SU-DHL-6 (cell line): Measurements from ENCODE around the gene MICAL2.

Source experiments
- H2AFZ ChIP-seq: fragments of 200-600 bp; sonication (generic); 2 replicates; pipeline ENCODE4 v1.6.1; 2014; ENCODE audit warnings: low read depth, mild to moderate bottlenecking, moderate library complexity, mixed read lengths, antibody characterized with exemption, low read length; ENCODE audit not compliant: severe bottlenecking
- H3F3A ChIP-seq: fragments of 200-600 bp; shearing (Covaris generic); 2 replicates; pipeline ENCODE4 v1.6.0; 2016; ENCODE audit warnings: antibody characterized with exemption, mild to moderate bottlenecking; ENCODE audit not compliant: insufficient read depth
- H3K27ac ChIP-seq: fragments of 200-600 bp; sonication (generic); 2 replicates; pipeline ENCODE4 v1.5.1; 2016; ENCODE audit warnings: low read depth, mild to moderate bottlenecking, low read length, moderate library complexity, mixed read lengths
- H3K27me3 ChIP-seq: fragments of 200-600 bp; sonication (generic), shearing (Covaris generic); 2 replicates; pipeline ENCODE4 v1.6.0; 2014; ENCODE audit warnings: mild to moderate bottlenecking, low read length
- H3K36me3 ChIP-seq: fragments of 200-600 bp; sonication (generic); 2 replicates; pipeline ENCODE4 v1.6.1; 2014; ENCODE audit warnings: mild to moderate bottlenecking, low read length, mixed read lengths
- H3K4me2 ChIP-seq: fragments of 300-600, 200-600 bp; shearing (Covaris generic), sonication (generic); 2 replicates; pipeline ENCODE4 v1.6.0; 2014; ENCODE audit warnings: low read length, low read depth, mild to moderate bottlenecking; ENCODE audit not compliant: poor library complexity, severe bottlenecking
- H3K4me3 ChIP-seq: fragments of 200-600 bp; sonication (generic); 2 replicates; pipeline ENCODE4 v1.5.1; 2014; ENCODE audit warnings: antibody characterized with exemption, low read length, mild to moderate bottlenecking, mixed read lengths; ENCODE audit not compliant: insufficient read depth, poor library complexity, severe bottlenecking
- H3K79me2 ChIP-seq: fragments of 200-600 bp; sonication (generic); 2 replicates; pipeline ENCODE4 v1.6.1; 2014; ENCODE audit warnings: mild to moderate bottlenecking, low read length, moderate library complexity; ENCODE audit not compliant: insufficient read depth
- H3K9ac ChIP-seq: fragments of 200-600 bp; sonication (generic); 2 replicates; pipeline ENCODE4 v1.7.0; 2014; ENCODE audit warnings: mild to moderate bottlenecking, low read length
- H3K9me2 ChIP-seq: fragments of 200-600 bp; sonication (generic); replicated peaks from 2 replicates; pipeline ENCODE4 v1.6.1; 2014; ENCODE audit warnings: low read length; ENCODE audit not compliant: insufficient read depth
- H3K9me3 ChIP-seq: fragments of 200-600 bp; sonication (generic); 2 replicates; pipeline ENCODE4 v1.6.1; 2014; ENCODE audit warnings: low read length, mixed read lengths; ENCODE audit not compliant: insufficient read depth
- H4K20me1 ChIP-seq: fragments of 200-600 bp; sonication (generic); 2 replicates; pipeline ENCODE4 v1.6.1; 2014; ENCODE audit warnings: low read depth, mild to moderate bottlenecking, antibody characterized with exemption, low read length, moderate library complexity, mixed read lengths
- EZH2phosphoT487 ChIP-seq: fragments of 200-600 bp; sonication (generic), shearing (Covaris generic); conservative IDR thresholded peaks from 2 replicates; pipeline ENCODE4 v1.6.1; 2018; ENCODE audit warnings: mild to moderate bottlenecking, antibody characterized with exemption, low read length, moderate library complexity, mixed read lengths
- TF ChIP-seq, protein P1 (sequence below): fragments of 200-600 bp; sonication (generic); IDR thresholded peaks from one replicate; pipeline ENCODE4 v1.5.1; 2017; ENCODE audit warnings: antibody characterized with exemption, mild to moderate bottlenecking, low read length, moderate library complexity; ENCODE audit not compliant: insufficient read depth, poor library complexity, severe bottlenecking

Gene MICAL2

DNA sequence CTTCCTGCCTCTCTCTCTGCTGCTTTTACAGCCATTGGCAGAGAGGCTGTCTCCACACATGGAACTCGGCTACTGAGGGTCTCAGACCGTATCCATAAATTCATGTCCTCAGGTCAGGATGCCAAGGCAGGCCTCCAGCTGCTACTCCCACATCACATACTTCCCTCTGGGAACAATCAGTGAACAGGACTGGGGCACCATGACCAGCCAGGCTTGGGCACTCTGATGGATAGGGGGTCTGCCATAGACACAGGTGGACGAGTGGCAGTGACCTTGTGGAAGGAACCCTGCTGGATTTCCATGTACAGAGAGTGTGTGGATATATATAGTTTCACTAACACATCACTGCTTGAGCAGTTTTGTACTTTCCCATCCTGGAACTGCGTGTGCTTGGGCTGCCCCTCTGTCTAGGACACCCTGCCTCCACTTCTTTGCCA, 169.3 kb downstream of the MICAL2 start:
- Histone ChIP-seq H3K9me2 (no peaks in the 10 kb centered on the region), H3K36me3 (no peaks in the 10 kb centered on the region), H3F3A (no peaks in the 10 kb centered on the region), H3K4me2 (no peak overlapping the region), H3K9me3 (no peaks in the 10 kb centered on the region), H3K27me3 (no peaks in the 10 kb centered on the region), H3K9ac (no peak overlapping the region), H4K20me1 (no peaks in the 10 kb centered on the region), H3K27ac (no peak overlapping the region), H3K4me3 (no peak overlapping the region), H3K79me2 (no peaks in the 10 kb centered on the region), H2AFZ (no peak overlapping the region)
- TF ChIP-seq EZH2phosphoT487: no peak
- TF ChIP-seq, protein P1, sequence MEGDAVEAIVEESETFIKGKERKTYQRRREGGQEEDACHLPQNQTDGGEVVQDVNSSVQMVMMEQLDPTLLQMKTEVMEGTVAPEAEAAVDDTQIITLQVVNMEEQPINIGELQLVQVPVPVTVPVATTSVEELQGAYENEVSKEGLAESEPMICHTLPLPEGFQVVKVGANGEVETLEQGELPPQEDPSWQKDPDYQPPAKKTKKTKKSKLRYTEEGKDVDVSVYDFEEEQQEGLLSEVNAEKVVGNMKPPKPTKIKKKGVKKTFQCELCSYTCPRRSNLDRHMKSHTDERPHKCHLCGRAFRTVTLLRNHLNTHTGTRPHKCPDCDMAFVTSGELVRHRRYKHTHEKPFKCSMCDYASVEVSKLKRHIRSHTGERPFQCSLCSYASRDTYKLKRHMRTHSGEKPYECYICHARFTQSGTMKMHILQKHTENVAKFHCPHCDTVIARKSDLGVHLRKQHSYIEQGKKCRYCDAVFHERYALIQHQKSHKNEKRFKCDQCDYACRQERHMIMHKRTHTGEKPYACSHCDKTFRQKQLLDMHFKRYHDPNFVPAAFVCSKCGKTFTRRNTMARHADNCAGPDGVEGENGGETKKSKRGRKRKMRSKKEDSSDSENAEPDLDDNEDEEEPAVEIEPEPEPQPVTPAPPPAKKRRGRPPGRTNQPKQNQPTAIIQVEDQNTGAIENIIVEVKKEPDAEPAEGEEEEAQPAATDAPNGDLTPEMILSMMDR: no peak

DNA sequence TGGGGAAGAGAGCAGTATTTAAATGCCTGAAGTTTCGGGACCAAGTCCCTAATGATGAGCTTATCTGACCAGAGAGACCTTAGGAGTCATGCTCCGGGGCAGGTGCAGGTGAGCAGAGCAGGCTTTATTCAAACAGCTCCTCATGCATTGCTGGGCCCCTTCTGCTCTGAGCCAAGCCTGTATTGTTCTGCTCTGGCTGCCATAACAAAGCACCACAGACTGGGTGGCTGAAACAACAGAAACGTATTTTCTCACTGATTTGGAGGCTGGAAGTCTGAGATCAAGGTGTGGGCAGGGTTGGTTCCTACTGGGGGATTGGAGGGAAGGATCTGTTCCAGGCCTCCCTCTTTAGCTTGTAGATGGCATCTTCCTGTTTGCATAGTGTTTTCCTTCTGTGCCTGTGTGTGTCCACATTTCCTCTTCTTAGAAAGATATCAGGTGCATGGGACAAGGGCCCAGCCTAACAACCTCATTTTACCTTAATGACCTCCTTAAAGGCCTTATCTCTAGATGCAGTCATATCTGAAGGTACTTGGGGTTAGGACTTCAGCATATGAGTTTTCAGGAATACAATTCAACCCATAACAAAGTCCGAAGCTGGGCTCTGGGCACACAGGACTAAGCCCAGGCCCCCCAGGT, 169.9 kb downstream of the MICAL2 start:
- Histone ChIP-seq H3K27ac (no peak overlapping the region), H3K9ac (no peak overlapping the region), H3K79me2 (no peaks in the 10 kb centered on the region), H4K20me1 (no peaks in the 10 kb centered on the region), H3K9me2 (no peaks in the 10 kb centered on the region), H3F3A (no peaks in the 10 kb centered on the region), H3K27me3 (no peaks in the 10 kb centered on the region), H3K4me2 (no peak overlapping the region), H2AFZ (no peak overlapping the region), H3K9me3 (no peaks in the 10 kb centered on the region), H3K4me3 (no peak overlapping the region), H3K36me3 (no peaks in the 10 kb centered on the region)
- TF ChIP-seq, protein P1: no peak
- no peak for TF ChIP-seq EZH2phosphoT487

DNA sequence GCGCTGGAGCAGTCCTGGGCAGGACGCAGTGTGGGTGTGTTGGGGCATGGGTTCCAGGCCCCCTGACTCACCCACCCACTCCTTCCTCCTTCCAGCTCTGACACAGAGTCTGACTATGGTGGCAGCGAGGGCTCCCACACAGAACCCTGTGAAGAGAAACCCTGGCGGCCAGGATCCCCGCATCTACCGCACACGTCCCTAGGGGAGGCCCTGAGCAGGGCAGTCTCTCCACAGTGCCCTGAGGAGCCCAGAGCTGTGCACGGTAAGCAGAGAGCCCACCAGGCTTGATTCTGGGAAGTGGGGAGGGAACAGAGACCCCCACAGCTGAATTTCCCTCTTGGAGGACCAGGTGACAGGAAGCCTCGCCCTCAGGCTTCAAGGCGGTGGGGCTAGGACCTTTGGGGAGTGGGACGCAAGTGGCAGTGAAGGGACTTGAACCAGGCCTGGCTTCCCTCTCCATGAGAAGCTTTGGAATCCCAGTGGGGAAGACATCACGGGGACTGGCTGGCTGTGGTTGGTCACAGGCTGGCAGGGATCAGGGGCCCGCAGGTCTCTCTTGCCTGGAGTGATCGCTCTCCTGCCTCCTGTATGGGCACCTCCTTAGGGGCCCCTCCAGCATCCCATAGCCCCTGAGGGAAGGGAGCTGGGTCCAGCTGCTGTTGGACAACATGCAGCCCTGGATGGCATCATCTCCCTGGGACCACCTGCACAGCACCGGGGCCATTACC, 170.6 kb downstream of the MICAL2 start:
- Histone ChIP-seq H3K36me3 (no peaks in the 10 kb centered on the region), H3K9me3 (no peaks in the 10 kb centered on the region), H2AFZ (no peak overlapping the region), H3K27me3 (no peaks in the 10 kb centered on the region), H4K20me1 (no peaks in the 10 kb centered on the region), H3K27ac (no peak overlapping the region), H3F3A (no peaks in the 10 kb centered on the region), H3K4me2 (no peak overlapping the region), H3K9ac (no peak overlapping the region), H3K4me3 (no peak overlapping the region), H3K79me2 (no peaks in the 10 kb centered on the region), H3K9me2 (no peaks in the 10 kb centered on the region)
- TF ChIP-seq, protein P1: no peak
- TF ChIP-seq EZH2phosphoT487: no peak
